HEK293T (cell line): ENCODE results near the gene HEG1.

Experiments
- CTCF ChIA-PET: fragments of 350-600 bp; formaldehyde crosslinking; extraction: SDS; loops from one replicate; lab custom pipeline; 2021; ENCODE audit warnings: antibody characterized with exemption, inconsistent platforms; lab: Yijun Ruan, JAX
- POLR2A ChIA-PET: fragments of 350-600 bp; formaldehyde crosslinking; extraction: SDS; loops from one replicate; lab custom pipeline; 2020; ENCODE audit warnings: antibody characterized with exemption, inconsistent platforms; lab: Yijun Ruan, JAX
- DNase-seq: peaks from one replicate; pipeline ENCODE4 v3.0.0; 2012; ENCODE audit warnings: mixed read lengths; ENCODE audit errors: extremely low spot score
- ARNT ChIP-seq: fragments of 450-650 bp; IDR thresholded peaks from 2 replicates; pipeline ENCODE4 v1.6.1; 2017; ENCODE audit warnings: mild to moderate bottlenecking
- BHLHE40 ChIP-seq: fragments of 450-650 bp; IDR thresholded peaks from 2 replicates; pipeline ENCODE4 v1.6.1; 2016; ENCODE audit warnings: mild to moderate bottlenecking, moderate library complexity, borderline replicate concordance
- CTBP1 ChIP-seq: fragments of 450-650 bp; IDR thresholded peaks from 2 replicates; pipeline ENCODE4 v1.6.1; 2016; ENCODE audit warnings: borderline replicate concordance
- ELF4 ChIP-seq: fragments of 450-650 bp; IDR thresholded peaks from 2 replicates; pipeline ENCODE4 v1.6.1; 2017; ENCODE audit warnings: antibody characterized with exemption
- FOXA1 ChIP-seq: fragments of 450-650 bp; IDR thresholded peaks from 2 replicates; pipeline ENCODE4 v1.6.1; 2016; ENCODE audit warnings: mild to moderate bottlenecking
- FOXK2 ChIP-seq: fragments of 450-650 bp; IDR thresholded peaks from 2 replicates; pipeline ENCODE4 v1.6.1; 2016; ENCODE audit warnings: mild to moderate bottlenecking
- FOXM1 ChIP-seq: fragments of 450-650 bp; IDR thresholded peaks from 2 replicates; pipeline ENCODE4 v1.6.1; 2017; ENCODE audit warnings: mild to moderate bottlenecking, borderline replicate concordance
- HDGF ChIP-seq: fragments of 450-650 bp; IDR thresholded peaks from 2 replicates; pipeline ENCODE4 v1.6.1; 2017; ENCODE audit warnings: antibody characterized with exemption, borderline replicate concordance
- L3MBTL2 ChIP-seq: fragments of 450-650 bp; conservative IDR thresholded peaks from 2 replicates; pipeline ENCODE4 v1.6.1; 2016; ENCODE audit warnings: mild to moderate bottlenecking
- LEF1 ChIP-seq: fragments of 450-650 bp; IDR thresholded peaks from 2 replicates; pipeline ENCODE4 v1.6.1; 2017; ENCODE audit warnings: mild to moderate bottlenecking, borderline replicate concordance
- NFRKB ChIP-seq: fragments of 450-650 bp; IDR thresholded peaks from 2 replicates; pipeline ENCODE4 v1.6.1; 2016; ENCODE audit warnings: mild to moderate bottlenecking, moderate library complexity
- PKNOX1 ChIP-seq: fragments of 450-650 bp; IDR thresholded peaks from 2 replicates; pipeline ENCODE4 v1.6.1; 2016
- SP1 ChIP-seq: fragments of 450-650 bp; IDR thresholded peaks from 2 replicates; pipeline ENCODE4 v1.6.1; 2017
- SUZ12 ChIP-seq: fragments of 450-650 bp; IDR thresholded peaks from 2 replicates; pipeline ENCODE4 v1.6.1; 2016; ENCODE audit warnings: mild to moderate bottlenecking
- TARDBP ChIP-seq: fragments of 450-650 bp; IDR thresholded peaks from 2 replicates; pipeline ENCODE4 v1.6.1; 2016
- ZNF384 ChIP-seq: fragments of 450-650 bp; IDR thresholded peaks from 2 replicates; pipeline ENCODE4 v1.6.1; 2016

Gene HEG1

GRCh38 chr3:124966521-124967445 lies 89.0 kb downstream of the HEG1 start:
- ChIA-PET CTCF (no interaction called here), POLR2A (no interaction called here)

GRCh38 chr3:124965413-124965812 lies 90.4 kb downstream of the HEG1 start:
- TF ChIP-seq FOXA1 (no peak), PKNOX1 (no peak), BHLHE40 (no peak), ARNT (no peak), FOXK2 (no peak), SUZ12 (no peak)

More at GRCh38 chr3:124966521-124967445, 89.0 kb downstream of the HEG1 start:
- no peak for DNase-seq
- no peak for TF ChIP-seq FOXA1
- TF ChIP-seq ELF4, result no peak
- no peak for TF ChIP-seq NFRKB
- TF ChIP-seq FOXM1, result no peak
- TF ChIP-seq SUZ12, result no peak
- TF ChIP-seq SP1, result no peak
- TF ChIP-seq HDGF, result no peak
- TF ChIP-seq BHLHE40, result no peak
- TF ChIP-seq ARNT, result no peak
- no peak for TF ChIP-seq CTBP1
- no peak for TF ChIP-seq FOXK2
- TF ChIP-seq LEF1, result no peak
- no peak for TF ChIP-seq PKNOX1
- no peak for TF ChIP-seq L3MBTL2
- no peak for TF ChIP-seq TARDBP
- no peak for TF ChIP-seq ZNF384

GRCh38 chr3:124964387-124964786 lies 91.4 kb downstream of the HEG1 start:
- no peak for DNase-seq
- POLR2A ChIA-PET, result no interaction called here
- CTCF ChIA-PET, result no interaction called here
- TF ChIP-seq FOXK2, result no peak
- no peak for TF ChIP-seq NFRKB
- no peak for TF ChIP-seq ELF4
- TF ChIP-seq ARNT, result no peak

More at GRCh38 chr3:124965413-124965812, 90.4 kb downstream of the HEG1 start:
- no peak for DNase-seq
- POLR2A ChIA-PET, result no interaction called here
- CTCF ChIA-PET, result no interaction called here

- no peak for DNase-seq
- POLR2A ChIA-PET, result no interaction called here
- TF ChIP-seq SUZ12, result no peak
- no peak for TF ChIP-seq FOXK2
- TF ChIP-seq TARDBP, result no peak
- no peak for TF ChIP-seq CTBP1
- TF ChIP-seq PKNOX1, result no peak
- TF ChIP-seq FOXM1, result no peak
- no peak for TF ChIP-seq L3MBTL2
- TF ChIP-seq ELF4, result no peak
- no peak for TF ChIP-seq FOXA1
- TF ChIP-seq ZNF384, result no peak
- TF ChIP-seq ARNT, result no peak
- no peak for TF ChIP-seq SP1
- TF ChIP-seq NFRKB, result no peak
- no peak for TF ChIP-seq LEF1
- TF ChIP-seq HDGF, result no peak
- no peak for TF ChIP-seq BHLHE40
- CTCF ChIA-PET, result no interaction called here
Measured at GRCh38 chr3:124963755-124964154, 92.0 kb downstream of the HEG1 start.

GRCh38 chr3:124962403-124962940 lies 93.3 kb downstream of the HEG1 start:
- TF ChIP-seq ELF4, result no peak
- TF ChIP-seq LEF1, result no peak
- ChIA-PET CTCF (no interaction called here), POLR2A (no interaction called here)
- DNase-seq, result no peak

- POLR2A ChIA-PET, result no interaction called here
- CTCF ChIA-PET, result no interaction called here
- DNase-seq, result no peak
- no peak for TF ChIP-seq PKNOX1
- no peak for TF ChIP-seq L3MBTL2
- TF ChIP-seq HDGF, result no peak
- TF ChIP-seq NFRKB, result no peak
- no peak for TF ChIP-seq FOXM1
- no peak for TF ChIP-seq FOXA1
- TF ChIP-seq LEF1, result no peak
- no peak for TF ChIP-seq ARNT
- TF ChIP-seq CTBP1, result no peak
- no peak for TF ChIP-seq SUZ12
- TF ChIP-seq TARDBP, result no peak
- TF ChIP-seq SP1, result no peak
- no peak for TF ChIP-seq BHLHE40
- TF ChIP-seq ZNF384, result no peak
- no peak for TF ChIP-seq ELF4
- no peak for TF ChIP-seq FOXK2
Measured at GRCh38 chr3:124960698-124961097, 95.1 kb downstream of the HEG1 start.
